RWPE1 (cell line): ENCODE data around the gene KDM4B.

ENCODE experiments used
- CTCF ChIA-PET: fragments of 350-600 bp; sonication (Branson Sonifier 250); formaldehyde crosslinking; extraction: SDS; loops from one replicate; lab custom pipeline; 2021; lab: Yijun Ruan, JAX
- POLR2A ChIA-PET: fragments of 400-600 bp; formaldehyde crosslinking; extraction: SDS; loops from one replicate; lab custom pipeline; 2020; ENCODE audit warnings: antibody characterized with exemption; ENCODE audit not compliant: low non-redundant PET; lab: Yijun Ruan, JAX
- DNase-seq: peaks from one replicate; pipeline ENCODE4 v3.0.0; 2012; ENCODE audit warnings: low spot score
- H3K27ac ChIP-seq: fragments of 450-650 bp; 2 replicates; pipeline ENCODE4 v1.5.1; 2017
- CTCF ChIP-seq: fragments of 450-650 bp; conservative IDR thresholded peaks from 2 replicates; pipeline ENCODE4 v1.5.1; 2017; ENCODE audit warnings: low read depth, mild to moderate bottlenecking

KDM4B gene

GRCh38 chr19:5109560-5109959, 140.6 kb downstream of the KDM4B start:
- no peak for DNase-seq
- no peak for TF ChIP-seq CTCF
- POLR2A ChIA-PET, result no interaction called here
- CTCF ChIA-PET, result interaction anchor here (0.7 kb wide), 1 partner anchor 121 kb away, joined by 3 read pairs; no protein-coding TSS in a partner anchor
- no peak overlapping the region for H3K27ac ChIP-seq

GRCh38 chr19:5110546-5110945, 141.6 kb downstream of the KDM4B start:
- H3K27ac ChIP-seq, result no peak overlapping the region
- DNase-seq, result no peak
- ChIA-PET CTCF (no interaction called here), POLR2A (no interaction called here)
- no peak for TF ChIP-seq CTCF

- ChIA-PET POLR2A (no interaction called here), CTCF (no interaction called here)
- TF ChIP-seq CTCF, result no peak
- no peak overlapping the region for H3K27ac ChIP-seq
- no peak for DNase-seq
Observed at GRCh38 chr19:5111051-5111450, 142.1 kb downstream of the KDM4B start.

- CTCF ChIA-PET, result interaction anchor here (0.6 kb wide), 1 partner anchor 38 kb away, joined by 3 read pairs; no protein-coding TSS in a partner anchor
- DNase-seq, result no peak
- POLR2A ChIA-PET, result interaction anchor here (0.6 kb wide), 1 partner anchor 124 kb away, joined by 3 read pairs; no protein-coding TSS in a partner anchor
- H3K27ac ChIP-seq, result no peak overlapping the region
- no peak for TF ChIP-seq CTCF
Observed at GRCh38 chr19:5112175-5112574, 143.3 kb downstream of the KDM4B start.

- CTCF ChIA-PET, result interaction anchor here (0.5 to 0.6 kb wide), 2 partner anchors 39 to 207 kb away, joined by 3 to 5 read pairs; no protein-coding TSS in a partner anchor
- DNase-seq, result no peak
- H3K27ac ChIP-seq, result no peak overlapping the region
- POLR2A ChIA-PET, result no interaction called here
- TF ChIP-seq CTCF, result no peak
Observed at GRCh38 chr19:5112681-5113575, 144.0 kb downstream of the KDM4B start.

GRCh38 chr19:5113633-5114586, 145.0 kb downstream of the KDM4B start:
- no peak overlapping the region for H3K27ac ChIP-seq
- POLR2A ChIA-PET, result no interaction called here
- CTCF ChIA-PET, result interaction anchor here (0.5 kb wide), 1 partner anchor 114 kb away, joined by 3 read pairs; no protein-coding TSS in a partner anchor
- TF ChIP-seq CTCF, result no peak
- no peak for DNase-seq
